ENCODE measurements around the gene SLC25A4. TPM values are rescaled to one million over a fixed set of nuclear protein-coding genes. Genes with fewer than 3 reads are reported as not detected.

The SLC25A4 gene
- total and polyA plus RNA-seq, 2 donors (not counting 3 experiments of a cell fraction or from before 2014, with no cell fraction given) = 13.5 to 13.7 TPM

DNA sequence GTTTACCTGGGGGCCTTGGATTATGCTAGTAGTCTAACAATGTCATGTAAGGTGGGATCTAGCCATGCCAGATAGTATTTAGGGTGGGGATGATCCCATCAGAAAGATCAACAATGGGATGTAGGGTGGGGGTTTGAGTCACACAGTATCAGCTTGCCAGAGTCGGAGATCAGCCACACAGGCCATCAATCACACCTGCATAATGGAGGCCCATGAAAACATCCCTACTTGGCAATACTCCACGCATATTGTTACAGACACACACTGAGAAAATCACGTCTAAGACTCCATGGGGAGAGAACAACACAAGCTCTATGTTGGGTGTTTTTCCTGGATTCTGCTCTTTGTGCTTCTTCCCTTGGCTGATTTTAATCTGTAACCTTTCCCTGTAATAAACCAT, 49.5 kb upstream of the SLC25A4 start:
- Histone ChIP-seq H3K36me3 (ENCODE audit: control insufficient read depth in 2 of 2, extremely low read depth in 1 of 2, insufficient read depth in 2 of 2, low read length in 2 of 2) (no peaks in the 10 kb centered on the region), H3K79me2 (ENCODE audit: control insufficient read depth, insufficient read depth, low read length) (no peaks in the 10 kb centered on the region), H3K4me3 (replicated peaks in 1 of 3; ENCODE audit: insufficient read depth in 1 of 3, low read depth in 1 of 3, low read length in 3 of 3) (no peak overlapping the region), H3K9ac (replicated peaks; ENCODE audit: extremely low read depth, insufficient read depth, low read length) (no peak overlapping the region), H3K9me1 (replicated peaks; ENCODE audit: control insufficient read depth, extremely low read depth, insufficient read depth, low read length) (no peaks in the 10 kb centered on the region), H3K27ac (ENCODE audit: insufficient read depth, low read depth, low read length) (no peak overlapping the region), H3K4me2 (ENCODE audit: insufficient read depth, low read length) (no peak overlapping the region), H3K27me3 (ENCODE audit: control insufficient read depth in 2 of 2, insufficient read depth in 2 of 2, low read length in 2 of 2) (peaks cover 7 to 11% of the 10 kb centered on the region in 2 experiments), H2AFZ (ENCODE audit: low read depth, low read length) (no peak overlapping the region), H3K4me1 (ENCODE audit: control insufficient read depth, extremely low read depth, insufficient read depth, low read length) (no peaks in the 10 kb centered on the region), H4K20me1 (replicated peaks; ENCODE audit: control insufficient read depth, extremely low read depth, insufficient read depth, low read length) (no peaks in the 10 kb centered on the region), H3K9me3 (replicated peaks; ENCODE audit: control insufficient read depth, insufficient read depth, low read length) (no peaks in the 10 kb centered on the region)
- no TSS peak for BruUV-seq (replicated peaks)
- FAIRE-seq (no peak), DNase-seq (ENCODE audit: low read depth, low spot score) (no peak)
- CTCF ChIA-PET = interaction anchor here (0.6 to 9.1 kb wide), 2 partner anchors 41 to 54 kb away, joined by 3 to 168 read pairs; no protein-coding TSS in a partner anchor
- intact Hi-C loops (cut with micrococcal nuclease) = no loop called here
- POLR2A ChIA-PET = no interaction called here
- dilution Hi-C loops (cut with MboI; ENCODE audit: extremely low pct_ligation_motif_present, low sequenced_read_pairs) = no loop called here
- TF ChIP-seq EZH2 (IDR thresholded peaks at IDR 0.05; ENCODE audit: borderline replicate concordance, low read depth, low read length, severe bottlenecking) (no peak), MYC (IDR thresholded peaks at IDR 0.05; ENCODE audit: low read depth, low read length) (no peak), POLR2AphosphoS5 (IDR thresholded peaks at IDR 0.05; ENCODE audit: insufficient read depth, low read depth, low read length) (no peak), GATA2 (IDR thresholded peaks at IDR 0.05; ENCODE audit: insufficient read depth, insufficient read length, low read depth, low read length) (no peak), CTCF (IDR thresholded peaks at IDR 0.05; ENCODE audit: extremely low read depth in 1 of 2, insufficient read depth in 1 of 2, low read depth in 1 of 2, low read length in 2 of 2) (no peak), POLR2A (IDR thresholded peaks at IDR 0.05; ENCODE audit: low read depth, low read length) (no peak), JUN (IDR thresholded peaks at IDR 0.05; ENCODE audit: borderline replicate concordance, insufficient read depth, insufficient read length, low read depth) (no peak), FOS (IDR thresholded peaks at IDR 0.05; ENCODE audit: borderline replicate concordance, insufficient read depth, low read length) (no peak)
- TF ChIP-seq, protein P1, sequence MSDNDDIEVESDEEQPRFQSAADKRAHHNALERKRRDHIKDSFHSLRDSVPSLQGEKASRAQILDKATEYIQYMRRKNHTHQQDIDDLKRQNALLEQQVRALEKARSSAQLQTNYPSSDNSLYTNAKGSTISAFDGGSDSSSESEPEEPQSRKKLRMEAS (IDR thresholded peaks at IDR 0.05; ENCODE audit: insufficient read depth, insufficient read length) = no peak

Measured in endothelial cell of umbilical vein (primary cell).